ENCODE data around the gene CCDC81.

GRCh38 chr11:86468169-86468568 is 93.5 kb downstream of the CCDC81 start:
- TF ChIP-seq EZH2 (IDR thresholded peaks at IDR 0.05; ENCODE audit: low read length, unreplicated experiment) (no peak), CTCF (conservative IDR thresholded peaks at IDR 0.05; ENCODE audit: low read depth, low read length) (no peak)
